ENCODE data around the gene TMC2. TPM values are rescaled to one million over a fixed set of nuclear protein-coding genes. Genes with fewer than 3 reads are reported as not detected.
A peak's percentile ranks its signal among the peaks of the same experiment; 100 is the strongest.
"Not testable (repeated sequence)": the region's sequence is repeated elsewhere in the genome, so short reads cannot be mapped to it uniquely, and the experiment has no call there.

TMC2 gene
- not detected in 2 replicates for total RNA-seq (2014; rRNA removed; shearing (Covaris generic))
- not detected in 2 replicates for polyA plus RNA-seq (2014; cell fraction: nucleus; rRNA removed)

- no peak for DNase-seq (ENCODE audit: extremely low read depth, low read depth)
Observed at GRCh38 chr20:2536560-2536986, at the start of gene TMC2. Gene TMC2, plus strand, starts transcription at chr20:2536573. Its CDS starts 49 bp downstream, at chr20:2536622.

- not testable (repeated sequence) for DNase-seq (ENCODE audit: extremely low read depth, low read depth)
Observed at GRCh38 chr20:2502808-2503384, 33.5 kb upstream of the TMC2 start.

DNA sequence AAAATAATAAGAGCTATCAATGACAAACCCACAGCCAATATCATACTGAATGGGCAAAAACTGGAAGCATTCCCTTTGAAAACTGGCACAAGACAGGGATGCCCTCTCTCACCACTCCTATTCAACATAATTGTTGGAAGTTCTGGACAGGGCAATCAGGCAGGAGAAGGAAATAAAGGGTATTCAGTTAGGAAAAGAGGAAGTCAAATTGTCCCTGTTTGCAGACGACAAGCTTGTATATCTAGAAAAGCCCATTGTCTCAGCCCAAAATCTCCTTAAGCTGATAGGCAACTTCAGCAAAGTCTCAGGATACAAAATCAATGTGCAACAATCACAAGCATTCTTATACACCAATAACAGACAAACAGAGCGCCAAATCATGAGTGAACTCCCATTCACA is 31.6 kb upstream of the TMC2 start:
- not testable (repeated sequence) for DNase-seq (ENCODE audit: extremely low read depth, low read depth)

DNA sequence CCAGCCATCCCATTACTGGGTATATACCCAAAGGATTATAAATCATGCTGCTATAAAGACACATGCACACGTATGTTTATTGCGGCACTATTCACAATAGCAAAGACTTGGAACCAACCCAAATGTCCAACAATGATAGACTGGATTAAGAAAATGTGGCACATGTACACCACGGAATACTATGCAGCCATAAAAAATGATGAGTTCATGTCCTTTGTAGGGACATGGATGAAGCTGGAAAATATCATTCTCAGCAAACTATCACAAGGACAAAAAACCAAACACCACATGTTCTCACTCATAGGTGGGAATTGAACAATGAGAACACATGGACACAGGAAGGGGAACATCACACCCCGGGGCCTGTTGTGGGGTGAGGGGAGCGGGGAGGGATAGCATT is 29.9 kb upstream of the TMC2 start:
- DNase-seq (ENCODE audit: extremely low read depth, low read depth): not testable (repeated sequence)

- DNase-seq (ENCODE audit: extremely low read depth, low read depth): no peak
Observed at GRCh38 chr20:2507464-2507863, 28.9 kb upstream of the TMC2 start.

GRCh38 chr20:2507875-2508630 is 28.3 kb upstream of the TMC2 start:
- DNase-seq (ENCODE audit: extremely low read depth, low read depth): no peak

DNA sequence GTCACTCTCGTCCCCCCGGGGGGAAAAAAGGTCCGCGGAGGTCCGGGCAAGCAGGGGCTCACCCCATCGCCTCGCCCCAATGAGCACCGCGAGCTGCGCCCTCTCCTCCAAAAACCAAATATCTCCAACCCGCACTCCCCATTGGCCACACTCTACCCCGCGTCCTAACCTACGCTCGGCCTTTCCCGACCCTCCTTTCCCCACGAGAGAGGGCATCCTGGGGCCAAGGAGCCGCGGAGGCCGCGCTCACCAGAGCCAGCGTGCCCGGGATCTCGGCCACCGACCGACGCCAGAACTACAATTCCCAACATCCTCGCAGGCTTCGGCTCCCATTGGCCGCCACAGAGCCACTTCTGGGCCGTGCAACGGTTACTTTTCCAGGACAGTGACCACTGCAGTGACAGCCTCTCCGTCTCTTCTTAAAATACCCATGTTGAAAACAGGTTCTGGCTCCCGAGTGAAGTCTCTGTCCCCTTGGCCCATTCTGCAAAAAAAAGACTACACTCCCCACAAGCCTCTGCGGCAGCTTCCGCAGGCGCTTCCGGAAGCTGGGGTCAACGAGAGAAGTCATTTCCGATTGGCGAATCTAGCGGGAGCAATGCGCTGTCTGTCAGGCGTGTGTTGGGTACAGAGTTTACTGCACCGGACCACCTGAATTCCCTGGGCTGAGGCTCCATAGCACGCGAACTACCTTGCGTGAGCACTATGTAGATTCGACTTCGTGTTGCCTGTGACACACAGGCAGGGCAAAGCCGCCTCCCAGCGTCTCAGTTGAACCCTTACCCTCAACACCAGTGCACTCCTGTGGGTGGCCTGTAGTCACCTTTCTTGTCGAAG is 27.5 kb upstream of the TMC2 start, which contains the start of gene ZNF343:
ZNF343 (minus strand) TSS at position 285 of the 837 bp plus-strand sequence. CDS start 15,020 bp downstream, outside the sequence.
- peak; percentile 77 for DNase-seq (ENCODE audit: extremely low read depth, low read depth)

DNA sequence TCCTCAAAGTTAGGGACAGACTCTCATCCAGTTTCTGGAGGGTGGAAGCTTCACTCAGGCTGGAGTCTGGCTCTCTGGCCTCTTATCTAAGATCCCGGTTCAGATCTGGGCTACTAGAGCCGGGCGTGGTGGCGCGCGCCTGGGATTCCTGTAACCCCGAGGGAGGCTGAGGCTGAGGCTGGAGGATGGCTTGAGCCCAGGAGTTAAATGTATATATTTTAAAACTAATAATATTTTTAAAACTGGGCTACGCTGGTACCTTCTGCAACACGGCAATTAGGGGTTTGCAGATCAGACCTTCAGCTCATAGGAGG is 26.9 kb upstream of the TMC2 start:
- DNase-seq (ENCODE audit: extremely low read depth, low read depth): no peak

DNA sequence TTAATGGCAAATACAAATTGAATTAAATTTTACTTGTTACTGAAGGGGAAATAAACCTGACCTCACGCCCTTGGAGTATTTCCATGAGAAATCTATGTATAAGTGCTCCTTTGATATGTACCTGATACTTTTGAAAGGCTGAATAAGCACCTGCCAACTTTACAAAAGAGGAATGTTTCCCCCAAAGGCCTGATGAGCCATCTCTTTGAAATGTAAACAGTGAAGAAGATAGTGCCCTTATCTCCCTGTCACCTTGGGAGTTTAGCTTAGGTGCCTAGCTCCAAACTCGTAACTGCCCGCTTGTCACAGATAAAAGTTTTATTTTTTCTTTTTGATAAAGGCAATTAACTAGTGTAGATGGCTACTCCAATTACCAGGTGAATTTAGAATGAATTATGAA is 26.6 kb upstream of the TMC2 start:
- no peak for DNase-seq (ENCODE audit: extremely low read depth, low read depth)

DNA sequence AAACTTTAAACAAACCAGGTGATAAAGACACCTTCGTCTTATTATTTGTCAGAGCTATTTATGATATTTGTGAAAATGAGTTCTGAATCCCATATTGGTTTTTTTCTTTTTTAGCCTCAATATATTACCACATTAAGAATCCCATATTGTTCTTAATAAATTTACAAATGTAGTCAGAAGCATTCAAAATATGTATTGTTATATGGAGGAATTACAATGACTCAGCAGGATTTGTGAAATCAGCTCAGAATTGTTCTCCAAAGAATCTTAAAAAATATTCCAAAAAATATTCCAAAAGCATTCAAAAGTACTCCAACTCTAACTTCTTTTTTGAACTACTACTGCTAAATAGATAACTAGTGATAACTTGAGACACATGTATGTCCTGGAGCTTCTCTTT is 21.2 kb upstream of the TMC2 start:
- no peak for DNase-seq (ENCODE audit: extremely low read depth, low read depth)

GRCh38 chr20:2516399-2516798 is 20.0 kb upstream of the TMC2 start:
- DNase-seq (ENCODE audit: extremely low read depth, low read depth): no peak

GRCh38 chr20:2518096-2518495 is 18.3 kb upstream of the TMC2 start:
- DNase-seq (ENCODE audit: extremely low read depth, low read depth): no peak

- DNase-seq (ENCODE audit: extremely low read depth, low read depth): no peak
Observed at GRCh38 chr20:2518558-2518957, 17.8 kb upstream of the TMC2 start.

- no peak for DNase-seq (ENCODE audit: extremely low read depth, low read depth)
Observed at GRCh38 chr20:2519115-2519809, 17.1 kb upstream of the TMC2 start.

- no peak for DNase-seq (ENCODE audit: extremely low read depth, low read depth)
Observed at GRCh38 chr20:2520617-2521016, 15.8 kb upstream of the TMC2 start.

DNA sequence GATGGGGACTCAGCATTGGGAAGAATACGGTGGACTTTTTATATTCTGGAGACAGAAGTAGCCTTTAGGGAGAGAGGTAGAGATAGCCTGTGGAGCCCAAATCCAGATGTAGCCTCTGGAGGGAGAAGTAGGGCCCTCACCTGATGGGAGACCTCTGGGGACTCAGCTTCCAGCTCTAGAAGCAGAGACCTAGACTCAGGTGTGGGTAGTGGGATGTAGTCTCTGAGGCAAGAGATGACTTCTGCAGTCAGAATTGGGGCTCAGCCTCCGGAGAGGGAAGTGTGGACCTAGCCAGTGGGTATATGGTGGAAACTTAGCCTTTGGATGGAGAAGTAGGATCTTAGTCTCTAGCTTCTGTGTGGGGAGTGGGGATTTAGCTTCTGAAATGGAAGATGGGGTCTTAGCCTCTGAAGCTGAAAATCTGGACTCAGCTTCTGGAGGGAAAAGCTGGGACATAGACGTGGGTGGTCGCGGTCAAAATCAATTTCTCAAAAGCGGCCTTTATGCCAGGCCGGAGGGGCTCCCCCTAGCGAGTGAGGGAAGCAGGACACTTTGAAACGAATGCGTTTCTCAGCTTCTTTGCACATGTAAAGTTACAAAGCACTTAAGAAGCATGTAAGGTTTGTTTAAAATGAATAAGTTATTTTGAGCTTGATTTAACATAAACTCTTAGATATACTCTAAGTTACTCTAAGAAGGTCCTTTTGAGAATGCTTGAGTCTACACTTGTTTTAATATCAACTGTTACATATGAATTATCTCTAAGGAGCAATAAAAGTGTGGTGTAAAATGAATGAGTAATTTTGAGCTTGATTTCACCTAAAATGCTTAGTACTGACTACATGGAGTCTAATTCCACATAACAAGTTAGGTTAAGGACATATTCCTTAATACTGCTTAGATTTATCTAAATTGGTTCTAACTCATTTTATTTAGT is 14.7 kb upstream of the TMC2 start:
- peak; percentile 45 for DNase-seq (ENCODE audit: extremely low read depth, low read depth)

DNA sequence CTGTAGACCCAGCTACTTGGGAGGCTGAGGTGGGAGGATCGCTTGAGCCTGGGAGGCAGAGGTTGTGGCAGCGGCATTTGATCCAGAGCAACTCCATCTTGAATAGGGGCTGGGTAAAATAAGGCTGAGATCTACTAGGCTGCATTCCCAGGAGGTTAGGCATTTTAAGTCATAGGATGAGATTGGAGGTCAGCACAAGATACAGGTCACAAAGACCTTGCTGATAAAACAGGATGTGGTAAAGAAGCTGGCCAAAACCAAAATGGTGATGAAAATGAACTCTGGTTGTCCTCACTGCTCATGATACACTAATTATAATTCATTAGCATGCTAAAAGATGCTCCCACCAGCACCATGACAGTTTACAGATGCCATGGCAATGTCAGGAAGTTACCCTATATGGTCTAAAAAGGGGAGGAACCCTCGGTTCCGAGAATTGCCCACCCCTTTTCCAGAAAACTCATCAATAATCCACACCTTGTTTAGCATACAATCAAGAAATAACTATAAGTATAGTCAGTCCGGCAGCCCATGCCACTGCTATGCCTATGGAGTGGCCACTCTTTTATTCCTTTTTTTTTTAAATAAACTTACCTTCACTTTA is 13.4 kb upstream of the TMC2 start:
- not testable (repeated sequence) for DNase-seq (ENCODE audit: extremely low read depth, low read depth)

DNA sequence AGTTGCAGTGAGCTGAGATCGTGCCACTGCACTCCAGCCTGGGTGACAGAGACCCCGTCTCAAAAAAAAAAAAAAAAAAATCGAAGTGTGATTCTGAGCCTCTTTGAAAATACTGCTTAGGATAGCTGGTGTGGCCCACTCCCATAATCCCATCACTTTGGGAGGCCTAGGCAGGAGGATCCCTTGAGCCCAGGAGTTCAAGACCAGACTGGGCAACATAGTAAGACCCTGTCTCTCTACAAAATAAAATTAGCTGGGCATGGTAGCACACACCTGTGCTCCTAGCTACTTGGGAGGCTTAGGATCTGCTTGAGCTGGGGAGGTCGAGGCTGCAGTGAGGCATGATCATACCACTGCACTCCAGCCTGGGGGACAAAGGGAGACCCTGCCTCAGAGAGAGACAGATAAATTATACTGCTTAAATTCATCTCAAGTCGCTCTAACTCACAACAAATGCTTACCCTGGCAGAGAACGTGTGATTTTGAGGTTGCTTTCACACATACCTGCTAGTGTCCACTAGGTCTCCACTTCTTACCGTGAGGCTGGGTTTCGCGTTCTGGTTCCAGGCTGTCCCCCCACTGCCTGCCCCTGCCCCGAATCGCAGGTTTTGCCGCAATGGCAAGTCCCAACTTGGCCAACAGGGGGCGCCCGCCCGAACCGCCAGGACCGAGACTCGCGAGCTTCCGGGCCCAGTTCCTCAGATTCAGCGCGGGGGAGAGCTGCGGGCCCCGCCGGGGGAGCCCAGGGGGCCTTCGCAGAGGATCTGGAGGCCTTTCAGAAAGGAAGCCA is 12.3 kb upstream of the TMC2 start:
- peak; percentile 66 for DNase-seq (ENCODE audit: extremely low read depth, low read depth)
